ENCODE data around the gene GNAS-AS1. TPM values are rescaled to one million over a fixed set of nuclear protein-coding genes. Genes with fewer than 3 reads are reported as not detected.

GNAS-AS1 gene
- total RNA-seq, 6 experiments from 2014 or later = 1.0 to 1.5 (median 1.3) TPM

DNA sequence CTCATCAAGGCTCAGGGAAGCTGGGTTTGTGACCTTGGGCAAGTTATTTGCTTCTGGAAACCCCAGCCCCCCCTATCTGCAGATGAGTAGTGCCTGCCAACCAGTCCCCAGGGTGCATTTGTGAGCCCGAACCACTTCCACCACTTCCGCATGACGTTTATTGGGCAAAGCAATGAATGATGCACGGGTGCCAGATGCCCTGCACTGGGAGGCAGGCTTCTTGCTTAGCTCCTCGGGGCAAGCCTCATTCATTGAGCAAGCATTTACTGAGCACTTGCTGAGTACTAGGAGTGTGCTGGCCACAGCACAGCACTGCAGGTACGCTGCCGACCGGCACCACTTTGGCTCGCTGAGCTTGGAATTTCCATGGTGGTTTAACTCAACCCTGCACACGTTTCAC is 60.2 kb downstream of the GNAS-AS1 start:
- TF ChIP-seq, protein P1, sequence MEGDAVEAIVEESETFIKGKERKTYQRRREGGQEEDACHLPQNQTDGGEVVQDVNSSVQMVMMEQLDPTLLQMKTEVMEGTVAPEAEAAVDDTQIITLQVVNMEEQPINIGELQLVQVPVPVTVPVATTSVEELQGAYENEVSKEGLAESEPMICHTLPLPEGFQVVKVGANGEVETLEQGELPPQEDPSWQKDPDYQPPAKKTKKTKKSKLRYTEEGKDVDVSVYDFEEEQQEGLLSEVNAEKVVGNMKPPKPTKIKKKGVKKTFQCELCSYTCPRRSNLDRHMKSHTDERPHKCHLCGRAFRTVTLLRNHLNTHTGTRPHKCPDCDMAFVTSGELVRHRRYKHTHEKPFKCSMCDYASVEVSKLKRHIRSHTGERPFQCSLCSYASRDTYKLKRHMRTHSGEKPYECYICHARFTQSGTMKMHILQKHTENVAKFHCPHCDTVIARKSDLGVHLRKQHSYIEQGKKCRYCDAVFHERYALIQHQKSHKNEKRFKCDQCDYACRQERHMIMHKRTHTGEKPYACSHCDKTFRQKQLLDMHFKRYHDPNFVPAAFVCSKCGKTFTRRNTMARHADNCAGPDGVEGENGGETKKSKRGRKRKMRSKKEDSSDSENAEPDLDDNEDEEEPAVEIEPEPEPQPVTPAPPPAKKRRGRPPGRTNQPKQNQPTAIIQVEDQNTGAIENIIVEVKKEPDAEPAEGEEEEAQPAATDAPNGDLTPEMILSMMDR (IDR thresholded peaks at IDR 0.05) = no peak
- DNase-seq = no peak
- Mint-ChIP-seq H3K9me3 (no peaks in the 10 kb centered on the region), H3K36me3 (ENCODE audit: low read depth) (no peaks in the 10 kb centered on the region), H3K4me1 (ENCODE audit: low read depth) (no peaks in the 10 kb centered on the region), H3K27me3 (ENCODE audit: insufficient read depth) (peaks cover 60% of the 10 kb centered on the region), H3K4me3 (no peak overlapping the region), H3K27ac (no peak overlapping the region)

DNA sequence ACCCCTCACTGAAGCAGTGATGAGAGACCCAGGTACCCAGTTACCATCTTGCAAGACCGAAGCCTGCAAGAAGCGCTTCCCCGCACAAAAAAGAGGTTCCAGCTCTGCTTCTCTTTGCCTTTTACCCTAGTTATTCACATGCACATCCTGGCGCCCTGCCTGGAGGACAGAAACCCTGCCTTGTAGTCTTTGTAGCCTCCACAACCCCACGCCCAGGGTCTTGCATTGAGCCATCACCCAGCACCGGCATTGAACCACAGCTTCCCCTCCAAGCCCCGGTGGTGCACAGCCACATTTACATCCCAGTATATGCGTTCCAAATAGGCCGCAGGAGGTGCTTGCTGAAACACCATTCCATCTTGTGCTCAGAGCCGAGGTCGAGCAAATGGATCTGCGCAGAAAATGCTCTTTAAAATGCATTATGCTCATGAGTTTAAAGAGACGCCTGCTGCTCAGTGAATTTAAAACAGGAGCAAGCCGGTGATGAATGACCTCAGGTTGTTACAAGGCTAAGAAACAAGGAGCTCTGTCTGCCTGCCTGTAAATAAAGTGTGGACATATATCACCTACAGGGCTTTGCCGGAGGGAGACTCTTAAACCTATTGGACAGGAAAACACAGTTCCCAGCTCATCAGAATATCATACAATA is 61.7 kb downstream of the GNAS-AS1 start:
- H3K36me3 Mint-ChIP-seq (ENCODE audit: low read depth) = no peaks in the 10 kb centered on the region
- H3K4me3 Mint-ChIP-seq = no peak overlapping the region
- DNase-seq = no peak
- H3K4me1 Mint-ChIP-seq (ENCODE audit: low read depth) = no peaks in the 10 kb centered on the region
- H3K27me3 Mint-ChIP-seq (ENCODE audit: insufficient read depth) = peaks cover 55% of the 10 kb centered on the region
- no peaks in the 10 kb centered on the region for H3K9me3 Mint-ChIP-seq
- TF ChIP-seq, protein P1 (IDR thresholded peaks at IDR 0.05) = no peak
- H3K27ac Mint-ChIP-seq = no peak overlapping the region

DNA sequence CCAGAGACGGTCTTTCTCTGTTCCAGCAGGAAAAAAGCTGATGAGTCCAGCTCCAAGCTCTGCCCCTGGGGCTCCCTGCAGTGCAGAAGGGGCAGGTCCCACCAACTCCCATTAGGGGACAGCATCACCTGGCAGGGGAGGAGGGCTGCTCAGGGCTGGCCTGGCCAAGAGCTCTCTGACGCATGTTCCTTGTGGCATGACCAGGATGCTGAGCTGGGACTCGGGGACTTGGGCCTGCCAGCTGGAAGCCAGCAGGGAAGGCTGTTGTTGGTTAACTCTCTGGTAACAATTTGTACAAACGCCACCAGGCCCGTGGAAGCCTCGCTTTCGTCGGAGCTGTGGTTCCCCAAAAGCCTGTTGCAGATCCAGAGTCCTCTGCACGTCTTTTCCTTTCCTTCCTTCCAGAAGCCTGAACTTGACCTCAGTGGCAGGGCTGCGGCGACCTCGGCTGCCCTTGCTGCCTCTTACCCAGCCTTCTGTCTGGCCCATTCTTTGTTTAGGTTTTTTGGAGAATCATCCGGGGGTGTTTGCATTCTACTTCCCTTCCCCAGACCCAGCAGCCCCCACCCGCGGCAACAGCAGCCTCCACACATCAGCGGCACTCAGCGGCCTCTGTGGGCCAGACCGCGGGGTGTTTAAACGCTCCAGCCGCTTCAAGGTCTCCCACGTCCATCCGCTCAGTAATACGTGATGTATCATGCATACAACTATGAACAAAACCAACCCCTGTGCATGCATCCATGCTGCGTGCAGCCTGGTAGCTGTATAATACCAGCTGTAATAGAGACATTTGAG is 63.3 kb downstream of the GNAS-AS1 start:
- no peak overlapping the region for H3K27ac Mint-ChIP-seq
- no peak for DNase-seq
- TF ChIP-seq, protein P1 (IDR thresholded peaks at IDR 0.05) = no peak
- H3K4me1 Mint-ChIP-seq (ENCODE audit: low read depth) = no peaks in the 10 kb centered on the region
- no peak overlapping the region for H3K4me3 Mint-ChIP-seq
- H3K36me3 Mint-ChIP-seq (ENCODE audit: low read depth) = no peaks in the 10 kb centered on the region
- peaks cover 59% of the 10 kb centered on the region for H3K27me3 Mint-ChIP-seq (ENCODE audit: insufficient read depth)
- H3K9me3 Mint-ChIP-seq = no peaks in the 10 kb centered on the region

DNA sequence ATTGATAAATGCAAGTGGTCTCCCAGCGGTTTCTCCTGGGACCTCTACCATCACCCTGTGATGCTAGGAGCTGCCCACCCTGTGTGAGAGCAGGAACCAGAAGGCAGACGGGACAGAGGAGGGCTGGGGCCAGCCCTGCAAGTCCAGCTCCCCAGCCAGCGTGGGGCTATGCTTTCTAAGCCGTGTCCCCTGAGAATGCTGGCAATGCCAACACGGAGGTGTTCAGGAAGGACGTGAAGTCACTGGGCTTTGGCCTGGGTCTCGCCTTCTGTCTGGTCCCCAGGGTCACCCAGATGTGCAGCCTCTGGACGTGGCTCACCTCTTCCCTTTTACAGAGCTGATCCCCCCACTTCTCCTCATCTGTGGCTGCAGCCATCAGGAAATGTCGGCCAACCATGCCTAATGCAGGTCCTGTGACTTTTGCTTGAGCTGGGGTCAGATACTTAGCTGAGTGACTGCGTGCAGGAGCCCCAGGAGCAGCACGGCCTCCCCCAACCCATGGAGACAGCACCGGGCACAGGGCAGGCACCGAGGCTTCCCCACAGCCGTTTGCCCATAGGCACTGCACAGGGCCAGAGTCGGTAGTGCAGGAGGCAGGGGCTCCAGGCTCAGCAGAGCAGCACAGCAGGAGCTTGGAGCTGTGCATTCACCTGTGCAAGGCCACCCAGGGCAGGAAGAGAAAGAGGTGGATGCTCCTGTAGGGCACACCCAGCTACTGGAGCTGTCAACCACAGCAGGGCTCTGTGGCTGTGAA is 66.2 kb downstream of the GNAS-AS1 start:
- DNase-seq = no peak
- Mint-ChIP-seq H3K9me3 (no peaks in the 10 kb centered on the region), H3K4me1 (ENCODE audit: low read depth) (no peaks in the 10 kb centered on the region), H3K27me3 (ENCODE audit: insufficient read depth) (peaks cover 66% of the 10 kb centered on the region), H3K4me3 (no peak overlapping the region), H3K27ac (no peak overlapping the region), H3K36me3 (ENCODE audit: low read depth) (no peaks in the 10 kb centered on the region)
- TF ChIP-seq, protein P1 (IDR thresholded peaks at IDR 0.05) = no peak

DNA sequence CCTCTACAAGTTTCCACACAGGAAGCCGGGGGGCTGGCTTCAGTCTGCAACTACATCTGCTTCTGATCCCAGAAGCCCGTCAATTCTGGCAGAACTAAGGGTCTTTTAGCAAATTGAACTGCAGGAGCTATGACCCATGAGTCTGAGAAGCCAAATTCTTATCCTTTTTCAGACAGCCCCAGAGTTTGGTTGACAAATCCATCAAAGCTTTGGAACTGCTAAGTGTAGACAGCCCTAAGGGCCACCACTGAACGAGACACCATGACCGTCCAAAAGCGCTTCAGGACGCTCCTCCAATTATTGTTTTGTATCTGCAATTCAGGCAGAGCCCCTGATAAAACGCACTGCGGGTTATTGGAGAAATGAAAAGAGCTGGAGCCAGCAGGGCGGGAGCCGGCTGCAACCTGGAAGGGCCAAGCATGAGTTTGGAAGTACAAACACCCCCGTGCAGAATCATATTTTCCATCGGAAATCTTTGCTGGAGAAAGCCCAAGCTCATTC is 67.1 kb downstream of the GNAS-AS1 start:
- H3K4me3 Mint-ChIP-seq = no peak overlapping the region
- DNase-seq = no peak
- H3K36me3 Mint-ChIP-seq (ENCODE audit: low read depth) = no peaks in the 10 kb centered on the region
- H3K27me3 Mint-ChIP-seq (ENCODE audit: insufficient read depth) = peaks cover 61% of the 10 kb centered on the region
- no peak overlapping the region for H3K27ac Mint-ChIP-seq
- no peaks in the 10 kb centered on the region for H3K9me3 Mint-ChIP-seq
- TF ChIP-seq, protein P1 (IDR thresholded peaks at IDR 0.05) = no peak
- H3K4me1 Mint-ChIP-seq (ENCODE audit: low read depth) = no peaks in the 10 kb centered on the region
